Kidney (tissue), 14 donors: Measurements from ENCODE around the gene SLC39A11. TPM values are rescaled to one million over a fixed set of nuclear protein-coding genes. Genes with fewer than 3 reads are reported as not detected.

Experiments used
- DNase-seq, 5 donors: peaks; one replicate each; pipeline ENCODE4 v3.0.0-alpha.2; 2013 to 2020
- FAIRE-seq: peaks from 2 replicates; lab custom pipeline; 2012; peaks lifted over from hg19 to GRCh38; lab: Jason Lieb, UNC
- H3K27ac ChIP-seq, 2 donors: one replicate each; pipeline ENCODE4 v1.7.0; 2013; ENCODE audit warnings: low read depth in 2 of 2, low read length in 2 of 2, inconsistent platforms in 1 of 2
- H3K27me3 ChIP-seq: one replicate; pipeline ENCODE4 v1.7.1; 2013; ENCODE audit warnings: low read length, inconsistent platforms; ENCODE audit not compliant: control insufficient read depth, insufficient read depth
- H3K36me3 ChIP-seq, 3 donors: one replicate each; pipeline versions ENCODE4 v1.7.0 to v1.7.1; 2013; ENCODE audit warnings: low read length in 3 of 3, control low read depth in 1 of 3, inconsistent platforms in 1 of 3; ENCODE audit not compliant: insufficient read depth in 3 of 3, control insufficient read depth in 2 of 3
- H3K4me1 ChIP-seq, 3 donors: one replicate each; pipeline versions ENCODE4 v1.7.0 to v1.7.1; 2013; ENCODE audit warnings: low read length in 3 of 3, inconsistent platforms in 1 of 3, low read depth in 1 of 3; ENCODE audit not compliant: control insufficient read depth in 2 of 3, insufficient read depth in 2 of 3
- H3K4me3 ChIP-seq, 3 donors: one replicate each; pipeline versions ENCODE4 v1.7.0 to v1.8.1; 2013; ENCODE audit warnings: low read length in 3 of 3, control low read depth in 1 of 3, inconsistent platforms in 1 of 3
- H3K9ac ChIP-seq, 3 donors: one replicate each; pipeline versions ENCODE4 v1.7.0 to v1.7.1; 2013; ENCODE audit warnings: low read length in 3 of 3, control low read depth in 1 of 3, inconsistent platforms in 1 of 3
- H3K9me3 ChIP-seq, 3 donors: one replicate each; pipeline versions ENCODE4 v1.7.0 to v1.7.1; 2013; ENCODE audit warnings: low read length in 3 of 3, control low read depth in 1 of 3, inconsistent platforms in 1 of 3; ENCODE audit not compliant: control insufficient read depth in 2 of 3, insufficient read depth in 1 of 3
- CTCF ChIP-seq: IDR thresholded peaks from 3 replicates; pipeline ENCODE4 v1.5.1; 2012; ENCODE audit warnings: mild to moderate bottlenecking, moderate library complexity, borderline replicate concordance; ENCODE audit not compliant: insufficient read depth; ENCODE audit errors: extremely low read depth
- intact Hi-C: fragments of 100-400 bp; cut with DNase I; formaldehyde crosslinking; loops from one replicate; pipeline ENCODE4 v1.11.1; 2022
- polyA plus RNA-seq: library from polyadenylated mRNA; stranded (reverse); fragments of 350-450 nt; fragmentation: Illumina TruSeq; extraction: RNeasy Lipid Tissue Mini Kit (QIAGEN cat#74804); gene quantifications from one replicate; pipeline ENCODE4 v1.2.3, GENCODE V29; 2014; ENCODE audit warnings: low read depth, low replicate concordance; ENCODE audit not compliant: insufficient read depth
- total RNA-seq: library from RNA; stranded (reverse); fragmentation: NEBNext Ultra II Directional; extraction: Animal tissue kit (Norgen Biotek cat#: 25700); gene quantifications from one replicate; pipeline ENCODE4 v1.2.1, GENCODE V29; 2021
- donor health status: control.
- donor health status: control.
- donor health status: control.
- donor health status: control.
- donor health status: control.
- donor health status: DM: yes; HTN: yes; CAD: no.
- donor health status: Normal renal cell carcinoma (clear cell type).

The SLC39A11 gene
- total and polyA plus RNA-seq, 2 donors from 2014 or later = 19.7 to 37.2 TPM

DNA sequence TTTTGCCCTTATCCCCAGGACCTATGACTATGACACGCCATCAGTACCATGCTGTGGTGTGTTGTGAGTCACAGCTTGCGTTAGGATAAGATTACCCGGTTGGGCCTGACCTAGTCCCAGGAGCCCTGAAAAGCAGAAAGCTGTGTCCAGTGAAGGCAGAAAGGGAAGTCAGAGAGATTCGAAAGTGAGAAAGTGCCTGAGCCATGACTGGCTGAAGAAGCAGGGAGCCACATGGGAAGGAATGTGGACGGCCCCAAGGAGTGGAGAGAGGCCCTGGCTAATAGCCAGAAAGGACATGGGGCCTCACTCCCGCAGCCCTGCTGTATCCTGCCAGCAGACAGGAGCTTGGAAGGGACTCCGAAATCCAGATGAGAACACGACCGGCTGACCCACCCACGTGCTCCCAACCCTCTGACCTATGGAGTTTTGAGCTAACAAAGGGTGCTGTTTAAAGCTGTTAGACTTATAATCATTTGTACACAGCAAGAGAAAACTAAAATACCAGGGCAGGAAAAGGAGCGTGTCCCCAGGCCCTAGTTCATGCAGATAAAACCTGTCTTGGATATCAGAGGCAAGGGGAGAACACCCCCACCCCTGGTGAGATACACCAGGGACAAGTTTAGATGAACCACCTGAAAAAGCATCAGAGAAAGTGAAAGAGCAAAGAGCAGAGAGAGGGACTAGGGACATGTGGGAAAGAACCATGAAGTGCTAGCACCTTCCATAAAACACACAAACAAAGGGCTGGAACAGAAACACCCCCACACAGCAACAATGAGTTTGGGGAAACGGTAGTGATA is 115.3 kb downstream of the SLC39A11 start:
- FAIRE-seq (no peak), DNase-seq (peak in 4 of 5 donors; percentile 52 to 87 (median 62))
- no peak for TF ChIP-seq CTCF
- no peaks in the 10 kb centered on the region for H3K27me3 ChIP-seq
- no peaks in the 10 kb centered on the region for H3K36me3 ChIP-seq
- H3K27ac ChIP-seq = peak overlapping the region; percentile 36 to 51
- intact Hi-C loops = no loop called here
- peaks cover 0 to 10% (median 10%) of the 10 kb centered on the region in 3 donors for H3K4me1 ChIP-seq
- H3K9ac ChIP-seq = no peak overlapping the region
- H3K4me3 ChIP-seq = peak overlapping the region in 1 of 3 donors; percentile 31
- no peaks in the 10 kb centered on the region for H3K9me3 ChIP-seq

DNA sequence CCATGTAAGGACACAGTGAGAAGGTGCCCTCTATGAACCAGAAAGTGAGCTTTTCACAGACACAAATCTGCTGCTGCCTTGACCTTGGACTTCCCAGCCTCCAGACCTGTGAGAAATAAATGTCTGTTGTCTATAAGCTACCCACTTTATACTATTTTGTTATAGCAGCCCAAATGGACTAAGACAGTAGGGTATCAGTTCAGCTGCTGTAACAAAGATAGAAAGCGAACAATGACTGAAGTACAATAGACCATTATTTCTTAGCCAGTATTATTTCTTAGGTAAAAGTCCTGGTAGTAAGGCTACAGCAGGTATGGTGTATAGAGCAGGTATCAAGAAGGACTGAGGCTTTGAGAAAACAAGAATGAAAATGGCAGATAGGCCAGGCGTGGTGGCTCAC is 117.0 kb downstream of the SLC39A11 start:
- FAIRE-seq (no peak), DNase-seq (no peak)
- TF ChIP-seq CTCF = no peak
- Histone ChIP-seq H3K4me3 (no peak overlapping the region), H3K27me3 (no peaks in the 10 kb centered on the region), H3K4me1 (peaks cover 0 to 10% (median 10%) of the 10 kb centered on the region in 3 donors), H3K9ac (no peak overlapping the region), H3K36me3 (no peaks in the 10 kb centered on the region), H3K9me3 (no peaks in the 10 kb centered on the region), H3K27ac (no peak overlapping the region)
- intact Hi-C loops = no loop called here

- H3K36me3 ChIP-seq = no peaks in the 10 kb centered on the region
- no peak for FAIRE-seq
- intact Hi-C loops = no loop called here
- H3K9ac ChIP-seq = no peak overlapping the region
- DNase-seq = no peak
- H3K9me3 ChIP-seq = no peaks in the 10 kb centered on the region
- no peak overlapping the region for H3K4me3 ChIP-seq
- H3K4me1 ChIP-seq = peaks cover 0 to 10% (median 10%) of the 10 kb centered on the region in 3 donors
- H3K27me3 ChIP-seq = no peaks in the 10 kb centered on the region
- H3K27ac ChIP-seq = no peak overlapping the region
- TF ChIP-seq CTCF = no peak
Observed at GRCh38 chr17:72974605-72975232, 117.8 kb downstream of the SLC39A11 start.
